ENCODE results near the gene SLC8A3. TPM values are rescaled to one million over a fixed set of nuclear protein-coding genes. Genes with fewer than 3 reads are reported as not detected.

Gene SLC8A3
- total RNA-seq, 6 experiments from 2014 or later: 0.05 to 0.13 (median 0.12) TPM; not detected in 3

- intact Hi-C loops (cut with DNase I): no loop called here
- ATAC-seq (no peak), DNase-seq (no peak)
- 92% methylated on average over 3 of the region's 3 CpGs for WGBS (ENCODE audit: insufficient coverage, low coverage, low lambda C conversion rate, missing lambda C conversion rate)
- no peaks in the 10 kb centered on the region for H3K4me1 ChIP-seq
- no peak overlapping the region for H3K27ac ChIP-seq
- TF ChIP-seq CTCF (IDR thresholded peaks at IDR 0.05) (no peak), POLR2A (IDR thresholded peaks at IDR 0.05) (no peak)
- no peak overlapping the region for H3K4me3 ChIP-seq
- H3K9me3 ChIP-seq: no peaks in the 10 kb centered on the region
- no peaks in the 10 kb centered on the region for H3K36me3 ChIP-seq
- H3K27me3 ChIP-seq: no peaks in the 10 kb centered on the region
Observed at GRCh38 chr14:70077005-70077404, 111.7 kb downstream of the SLC8A3 start.

- no peaks in the 10 kb centered on the region for H3K9me3 ChIP-seq
- peak; percentile 76 to 84 (median 83) for DNase-seq
- TF ChIP-seq CTCF (IDR thresholded peaks at IDR 0.05) (peak; percentile 88 to 96 (median 94)), POLR2A (IDR thresholded peaks at IDR 0.05) (no peak)
- no peaks in the 10 kb centered on the region for H3K36me3 ChIP-seq
- H3K4me1 ChIP-seq: no peaks in the 10 kb centered on the region
- no peak overlapping the region for H3K27ac ChIP-seq
- 47% methylated on average over 3 of the region's 3 CpGs for WGBS (ENCODE audit: insufficient coverage, low coverage, low lambda C conversion rate, missing lambda C conversion rate)
- H3K4me3 ChIP-seq: no peak overlapping the region
- ATAC-seq: peak; percentile 98 to 100 (median 100)
- H3K27me3 ChIP-seq: no peaks in the 10 kb centered on the region
- intact Hi-C loops (cut with DNase I): no loop called here
Observed at GRCh38 chr14:70073924-70074566, 114.7 kb downstream of the SLC8A3 start.

- H3K4me3 ChIP-seq: no peak overlapping the region
- no peak for DNase-seq
- TF ChIP-seq CTCF (IDR thresholded peaks at IDR 0.05) (no peak), POLR2A (IDR thresholded peaks at IDR 0.05) (no peak)
- ATAC-seq: no peak
- H3K4me1 ChIP-seq: no peaks in the 10 kb centered on the region
- WGBS (ENCODE audit: insufficient coverage, low coverage, low lambda C conversion rate, missing lambda C conversion rate): 63% methylated on average over 5 of the region's 5 CpGs
- no peak overlapping the region for H3K27ac ChIP-seq
- intact Hi-C loops (cut with DNase I): no loop called here
- no peaks in the 10 kb centered on the region for H3K27me3 ChIP-seq
- no peaks in the 10 kb centered on the region for H3K36me3 ChIP-seq
- no peaks in the 10 kb centered on the region for H3K9me3 ChIP-seq
Observed at GRCh38 chr14:70069186-70069585, 119.6 kb downstream of the SLC8A3 start.

GRCh38 chr14:70067810-70068209 lies 120.9 kb downstream of the SLC8A3 start:
- ATAC-seq (no peak), DNase-seq (no peak)

More at GRCh38 chr14:70067810-70068209, 120.9 kb downstream of the SLC8A3 start:
- 53% methylated on average over 4 of the region's 5 CpGs for WGBS (ENCODE audit: insufficient coverage, low coverage, low lambda C conversion rate, missing lambda C conversion rate)
- H3K4me1 ChIP-seq: no peaks in the 10 kb centered on the region
- H3K9me3 ChIP-seq: no peaks in the 10 kb centered on the region
- TF ChIP-seq CTCF (IDR thresholded peaks at IDR 0.05): no peak
- TF ChIP-seq POLR2A (IDR thresholded peaks at IDR 0.05): no peak
- H3K27ac ChIP-seq: no peak overlapping the region
- H3K36me3 ChIP-seq: no peaks in the 10 kb centered on the region
- no peaks in the 10 kb centered on the region for H3K27me3 ChIP-seq
- no peak overlapping the region for H3K4me3 ChIP-seq
- intact Hi-C loops (cut with DNase I): no loop called here
